ENCODE data around the gene RPS3A. TPM values are rescaled to one million over a fixed set of nuclear protein-coding genes. Genes with fewer than 3 reads are reported as not detected.
"Not testable (repeated sequence)": the region's sequence is repeated elsewhere in the genome, so short reads cannot be mapped to it uniquely, and the experiment has no call there.

Gene RPS3A
- total RNA-seq, 4 donors from 2014 or later: 1,844 to 5,619 (median 2,960) TPM

- no peaks in the 10 kb centered on the region for H3K4me1 ChIP-seq
- peaks cover 0 to 99% (median 0%) of the 10 kb centered on the region in 3 donors for H3K36me3 ChIP-seq
- TF ChIP-seq POLR2A (IDR thresholded peaks at IDR 0.05) (no peak), CTCF (IDR thresholded peaks at IDR 0.05) (no peak)
- no peak overlapping the region for H3K4me3 ChIP-seq
- H3K9me3 ChIP-seq: no peaks in the 10 kb centered on the region
- intact Hi-C loops (cut with DNase I): loop anchor here (10.0 kb wide), 1 partner anchor 231 kb away; no protein-coding TSS in a partner anchor
- H3K27ac ChIP-seq: no peak overlapping the region
- H3K27me3 ChIP-seq: no peaks in the 10 kb centered on the region
- WGBS, 2 donors: 82 to 84% methylated on average over 5 of the region's 5 CpGs
- no peak for DNase-seq
These were observed 33.9 kb downstream of the RPS3A start for GRCh38 chr4:151133311-151133710.

- intact Hi-C loops (cut with DNase I): loop anchor here (10.0 kb wide), 1 partner anchor 229 kb away; no protein-coding TSS in a partner anchor
- not testable (repeated sequence) for H3K27ac ChIP-seq, H3K4me1 ChIP-seq, H3K4me3 ChIP-seq, DNase-seq, H3K27me3 ChIP-seq, H3K9me3 ChIP-seq
- H3K36me3 ChIP-seq: peaks cover 0 to 98% (median 0%) of the 10 kb centered on the region in 3 donors
- 87 to 93% methylated on average over 3 of the region's 3 CpGs for WGBS, 2 donors
These were observed 36.6 kb downstream of the RPS3A start for GRCh38 chr4:151136048-151136447.

- Histone ChIP-seq H3K4me1 (no peaks in the 10 kb centered on the region), H3K4me3 (no peak overlapping the region), H3K9me3 (no peaks in the 10 kb centered on the region), H3K27me3 (no peaks in the 10 kb centered on the region), H3K27ac (no peak overlapping the region), H3K36me3 (peaks cover 0 to 98% (median 4%) of the 10 kb centered on the region in 3 donors)
- intact Hi-C loops (cut with DNase I): loop anchor here (10.0 kb wide), 1 partner anchor 225 kb away; no protein-coding TSS in a partner anchor
- DNase-seq: no peak
- TF ChIP-seq CTCF (IDR thresholded peaks at IDR 0.05) (no peak), POLR2A (IDR thresholded peaks at IDR 0.05) (no peak)
- WGBS, 2 donors: 83 to 92% methylated on average over 1 of the region's 1 CpG
These were observed 40.4 kb downstream of the RPS3A start for GRCh38 chr4:151139814-151140213.

- DNase-seq: no peak
- Histone ChIP-seq H3K27me3 (no peaks in the 10 kb centered on the region), H3K36me3 (peaks cover 0 to 99% (median 4%) of the 10 kb centered on the region in 3 donors), H3K9me3 (no peaks in the 10 kb centered on the region), H3K27ac (no peak overlapping the region), H3K4me3 (no peak overlapping the region), H3K4me1 (no peaks in the 10 kb centered on the region)
- TF ChIP-seq CTCF (IDR thresholded peaks at IDR 0.05): no peak
- TF ChIP-seq POLR2A (IDR thresholded peaks at IDR 0.05): no peak
- 75 to 100% methylated on average over 1 of the region's 1 CpG for WGBS, 2 donors
- intact Hi-C loops (cut with DNase I): no loop called here
These were observed 43.3 kb downstream of the RPS3A start for GRCh38 chr4:151142758-151143157.

GRCh38 chr4:151143162-151143561, 43.7 kb downstream of the RPS3A start:
- H3K27ac ChIP-seq: no peak overlapping the region
- intact Hi-C loops (cut with DNase I): no loop called here
- H3K27me3 ChIP-seq: no peaks in the 10 kb centered on the region
- H3K9me3 ChIP-seq: no peaks in the 10 kb centered on the region
- no peak overlapping the region for H3K4me3 ChIP-seq
- WGBS, 2 donors: 61 to 68% methylated on average over 2 of the region's 2 CpGs
- no peak for DNase-seq
- H3K4me1 ChIP-seq: no peaks in the 10 kb centered on the region
- H3K36me3 ChIP-seq: peaks cover 0 to 99% (median 4%) of the 10 kb centered on the region in 3 donors
- TF ChIP-seq CTCF (IDR thresholded peaks at IDR 0.05): no peak
- TF ChIP-seq POLR2A (IDR thresholded peaks at IDR 0.05): no peak

GRCh38 chr4:151143811-151144210, 44.4 kb downstream of the RPS3A start:
- no peaks in the 10 kb centered on the region for H3K27me3 ChIP-seq
- TF ChIP-seq CTCF (IDR thresholded peaks at IDR 0.05): no peak
- no peak for TF ChIP-seq POLR2A (IDR thresholded peaks at IDR 0.05)
- no peaks in the 10 kb centered on the region for H3K9me3 ChIP-seq
- H3K27ac ChIP-seq: no peak overlapping the region
- no peaks in the 10 kb centered on the region for H3K4me1 ChIP-seq
- H3K36me3 ChIP-seq: peaks cover 0 to 100% (median 4%) of the 10 kb centered on the region in 3 donors
- intact Hi-C loops (cut with DNase I): no loop called here
- 89 to 90% methylated on average over 3 of the region's 3 CpGs for WGBS, 2 donors
- no peak for DNase-seq
- H3K4me3 ChIP-seq: no peak overlapping the region
